Natural killer cell (primary cell): ENCODE data around the gene CLIC5. TPM values are rescaled to one million over a fixed set of nuclear protein-coding genes. Genes with fewer than 3 reads are reported as not detected.

Source experiments
- ATAC-seq, 3 donors: fragments of 150-1000 bp in 2 of 3; fragments of 200-7000 bp in 1 of 3; cut with Tn5 transposase; 1 replicate in 1 of 3; 2 replicates in 2 of 3; pipeline ENCODE4 v1.10.0; 2021; ENCODE audit warnings: mild to moderate bottlenecking in 2 of 3, moderate library complexity in 2 of 3
- DNase-seq, 2 donors: peaks; one replicate each; pipeline versions ENCODE4 v3.0.0 to v3.0.0-alpha.2; 2013 to 2021; ENCODE audit warnings: mixed read lengths in 1 of 2
- H3K27ac ChIP-seq: one replicate; pipeline ENCODE4 v1.5.1; 2013; ENCODE audit warnings: mild to moderate bottlenecking, low read length
- H3K27me3 ChIP-seq: one replicate; pipeline ENCODE4 v1.6.1; 2013; ENCODE audit warnings: low read length; ENCODE audit not compliant: control insufficient read depth, insufficient read depth
- H3K36me3 ChIP-seq: one replicate; pipeline ENCODE4 v1.6.1; 2013; ENCODE audit warnings: low read length; ENCODE audit not compliant: control insufficient read depth, insufficient read depth
- H3K4me1 ChIP-seq: one replicate; pipeline ENCODE4 v1.6.1; 2013; ENCODE audit warnings: low read length; ENCODE audit not compliant: control insufficient read depth, insufficient read depth
- H3K4me3 ChIP-seq: one replicate; pipeline ENCODE4 v1.5.1; 2013; ENCODE audit warnings: low read length
- H3K9me3 ChIP-seq: one replicate; pipeline ENCODE4 v1.6.1; 2013; ENCODE audit warnings: low read length; ENCODE audit not compliant: control insufficient read depth, insufficient read depth
- H3K27ac Mint-ChIP-seq, 2 donors: one replicate each; pipeline ENCODE4 v1.8.0; 2022; ENCODE audit warnings: mild to moderate bottlenecking in 2 of 2, mixed read lengths in 2 of 2, moderate library complexity in 1 of 2
- H3K27me3 Mint-ChIP-seq, 2 donors: one replicate each; pipeline ENCODE4 v1.8.0; 2022; ENCODE audit warnings: low read depth in 2 of 2, mixed read lengths in 2 of 2
- H3K36me3 Mint-ChIP-seq: one replicate; pipeline ENCODE4 v1.8.0; 2022; ENCODE audit warnings: mixed read lengths
- H3K4me1 Mint-ChIP-seq, 2 donors: one replicate each; pipeline ENCODE4 v1.8.0; 2022; ENCODE audit warnings: mixed read lengths in 2 of 2
- H3K4me3 Mint-ChIP-seq: one replicate; pipeline ENCODE4 v1.8.0; 2022; ENCODE audit warnings: mild to moderate bottlenecking, moderate library complexity, mixed read lengths
- H3K9me3 Mint-ChIP-seq, 2 donors: one replicate each; pipeline ENCODE4 v1.8.0; 2022; ENCODE audit warnings: mixed read lengths in 2 of 2
- WGBS: methylation state at CpG from one replicate; pipeline ENCODE4 v1.1.7; 2013; ENCODE audit warnings: missing lambda C conversion rate; ENCODE audit not compliant: insufficient coverage; 5-methylcytosine and 5-hydroxymethylcytosine counted together
- intact Hi-C: fragments of 100-400 bp; cut with micrococcal nuclease; formaldehyde crosslinking; loops from one replicate; pipeline ENCODE4 v1.14.2; 2022
- total RNA-seq, 4 donors: library from RNA; stranded (reverse); fragments of 120-200 nt in 1 of 4; gene quantifications; one replicate each; pipeline versions ENCODE4 v1.2.3 to v1.2.4, GENCODE V29; 2013 to 2022
- TF ChIP-seq, protein P1 (sequence below): fragments of 200-600 bp; IDR thresholded peaks from one replicate; pipeline ENCODE4 v1.8.0; 2022; ENCODE audit warnings: antibody characterized with exemption

CLIC5 gene
- total RNA-seq, 3 donors from 2014 or later (not counting 1 experiment from before 2014, with no cell fraction given) = 0.52 to 1.7 (median 1.4) TPM

DNA sequence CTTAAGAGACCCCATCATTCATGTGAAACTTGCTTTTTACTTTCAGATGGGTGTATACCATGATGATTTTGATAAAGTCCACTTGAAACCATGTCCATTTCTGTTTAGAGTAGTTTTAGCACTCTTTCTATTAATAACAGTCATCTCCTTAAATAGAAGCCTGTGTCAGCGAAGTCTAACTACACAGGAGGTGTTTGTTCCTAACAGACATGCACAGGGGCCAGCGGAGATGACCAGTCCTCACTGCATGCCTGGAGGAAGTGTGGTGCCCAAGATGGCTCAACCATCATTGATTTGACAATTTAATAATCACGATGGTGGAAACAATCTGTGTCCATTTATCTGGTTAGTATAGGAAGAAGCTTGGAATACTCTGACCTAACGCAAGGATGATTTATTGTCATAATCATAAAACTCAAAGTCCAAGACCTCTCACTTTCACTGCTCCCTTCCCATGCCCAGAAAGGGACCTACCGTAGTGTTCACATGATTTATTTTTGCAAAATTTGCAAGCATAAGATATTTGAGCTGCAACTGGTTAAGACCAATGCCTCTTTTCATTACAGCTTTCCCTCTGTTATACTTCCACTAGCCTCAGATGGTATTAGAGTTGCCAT, 31.0 kb upstream of the CLIC5 start:
- Histone ChIP-seq H3K9me3 (no peaks in the 10 kb centered on the region), H3K4me3 (no peak overlapping the region), H3K4me1 (no peaks in the 10 kb centered on the region), H3K36me3 (no peaks in the 10 kb centered on the region), H3K27me3 (no peaks in the 10 kb centered on the region), H3K27ac (no peak overlapping the region)
- Mint-ChIP-seq H3K27me3 (peaks cover 2 to 9% of the 10 kb centered on the region in 2 donors), H3K4me3 (no peak overlapping the region), H3K36me3 (no peaks in the 10 kb centered on the region), H3K9me3 (no peaks in the 10 kb centered on the region), H3K27ac (no peak overlapping the region), H3K4me1 (no peaks in the 10 kb centered on the region)
- intact Hi-C loops = no loop called here
- 94% methylated on average over 4 of the region's 5 CpGs for WGBS
- DNase-seq = no peak
- no peak for ATAC-seq
- TF ChIP-seq, protein P1, sequence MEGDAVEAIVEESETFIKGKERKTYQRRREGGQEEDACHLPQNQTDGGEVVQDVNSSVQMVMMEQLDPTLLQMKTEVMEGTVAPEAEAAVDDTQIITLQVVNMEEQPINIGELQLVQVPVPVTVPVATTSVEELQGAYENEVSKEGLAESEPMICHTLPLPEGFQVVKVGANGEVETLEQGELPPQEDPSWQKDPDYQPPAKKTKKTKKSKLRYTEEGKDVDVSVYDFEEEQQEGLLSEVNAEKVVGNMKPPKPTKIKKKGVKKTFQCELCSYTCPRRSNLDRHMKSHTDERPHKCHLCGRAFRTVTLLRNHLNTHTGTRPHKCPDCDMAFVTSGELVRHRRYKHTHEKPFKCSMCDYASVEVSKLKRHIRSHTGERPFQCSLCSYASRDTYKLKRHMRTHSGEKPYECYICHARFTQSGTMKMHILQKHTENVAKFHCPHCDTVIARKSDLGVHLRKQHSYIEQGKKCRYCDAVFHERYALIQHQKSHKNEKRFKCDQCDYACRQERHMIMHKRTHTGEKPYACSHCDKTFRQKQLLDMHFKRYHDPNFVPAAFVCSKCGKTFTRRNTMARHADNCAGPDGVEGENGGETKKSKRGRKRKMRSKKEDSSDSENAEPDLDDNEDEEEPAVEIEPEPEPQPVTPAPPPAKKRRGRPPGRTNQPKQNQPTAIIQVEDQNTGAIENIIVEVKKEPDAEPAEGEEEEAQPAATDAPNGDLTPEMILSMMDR = no peak

DNA sequence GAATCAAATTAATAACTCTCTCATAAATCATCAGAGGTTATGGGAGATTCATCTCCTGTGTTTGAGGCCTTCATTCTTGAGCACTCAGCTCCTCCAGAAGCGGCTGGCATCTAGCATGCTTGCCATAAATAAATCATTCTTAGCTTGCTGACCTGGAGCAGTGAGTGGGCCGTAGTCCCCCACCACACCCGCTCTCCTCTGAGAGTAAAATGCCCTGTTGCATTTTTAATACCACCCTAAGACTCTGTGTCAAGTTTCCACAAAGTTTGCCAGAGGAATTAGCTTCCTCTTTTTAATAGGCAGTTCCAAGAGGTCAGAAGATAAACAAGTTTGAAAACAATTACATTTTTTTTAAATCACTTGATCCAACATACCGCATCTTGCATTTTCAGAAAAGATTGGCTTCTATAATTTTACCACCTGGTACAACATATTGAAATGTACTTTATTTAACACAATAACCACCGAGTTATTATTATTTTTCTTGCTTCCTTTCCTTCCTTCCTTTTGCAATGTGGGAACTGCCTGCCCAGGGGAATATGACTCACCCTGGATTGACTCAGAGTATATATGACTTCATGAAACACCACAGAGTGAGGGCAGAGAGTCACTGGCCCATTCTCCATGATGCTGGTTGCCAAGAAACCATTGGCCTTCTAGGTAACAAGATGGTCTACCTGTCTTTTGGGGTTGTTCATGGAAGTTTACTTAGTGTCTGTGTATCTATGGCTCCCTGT, 29.4 kb upstream of the CLIC5 start:
- intact Hi-C loops = no loop called here
- H3K9me3 Mint-ChIP-seq = no peaks in the 10 kb centered on the region
- TF ChIP-seq, protein P1 = no peak
- no peaks in the 10 kb centered on the region for H3K4me1 Mint-ChIP-seq
- H3K27ac Mint-ChIP-seq = no peak overlapping the region
- no peaks in the 10 kb centered on the region for H3K27me3 ChIP-seq
- ATAC-seq = no peak
- no peaks in the 10 kb centered on the region for H3K4me1 ChIP-seq
- H3K27ac ChIP-seq = no peak overlapping the region
- H3K27me3 Mint-ChIP-seq = peaks cover 0 to 2% of the 10 kb centered on the region in 2 donors
- no peaks in the 10 kb centered on the region for H3K36me3 Mint-ChIP-seq
- H3K36me3 ChIP-seq = no peaks in the 10 kb centered on the region
- H3K4me3 Mint-ChIP-seq = no peak overlapping the region
- DNase-seq = no peak
- no peaks in the 10 kb centered on the region for H3K9me3 ChIP-seq
- WGBS = 69% methylated on average over 5 of the region's 5 CpGs
- H3K4me3 ChIP-seq = no peak overlapping the region

DNA sequence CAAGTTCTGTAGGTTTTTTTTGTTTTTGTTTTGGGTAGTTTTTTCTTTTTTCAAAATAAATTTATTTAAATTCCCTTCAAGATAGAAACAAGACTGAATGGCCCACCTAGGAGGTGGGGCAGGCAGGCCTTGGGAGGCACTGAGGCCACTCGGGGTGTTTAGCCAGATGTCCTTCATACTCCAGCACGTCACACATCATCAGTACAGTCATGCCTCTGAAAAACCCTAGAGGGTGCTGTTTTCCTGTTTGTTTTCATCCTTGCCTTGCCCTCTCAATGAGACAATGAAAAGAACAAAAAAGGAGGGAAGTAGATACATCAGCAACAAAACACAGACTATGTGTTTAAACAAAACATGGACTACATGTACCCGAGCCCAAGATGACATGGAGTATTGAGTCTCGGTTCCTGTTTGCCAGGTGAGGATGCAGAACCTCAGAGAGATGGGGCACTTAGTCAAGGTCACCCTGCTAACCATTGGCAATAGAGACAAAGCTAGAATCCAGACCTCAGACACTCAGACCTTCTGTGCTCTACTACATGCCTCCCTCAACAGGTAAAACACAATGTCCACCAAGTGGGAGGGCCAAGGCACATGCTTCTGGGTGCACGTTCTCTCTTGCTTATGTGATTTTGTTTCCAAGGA, 26.8 kb upstream of the CLIC5 start:
- no peak overlapping the region for H3K4me3 ChIP-seq
- peak in 1 of 2 donors; percentile 50 for DNase-seq
- Mint-ChIP-seq H3K27ac (no peak overlapping the region), H3K4me1 (no peaks in the 10 kb centered on the region), H3K27me3 (peaks cover 0 to 2% of the 10 kb centered on the region in 2 donors), H3K9me3 (no peaks in the 10 kb centered on the region), H3K4me3 (no peak overlapping the region), H3K36me3 (no peaks in the 10 kb centered on the region)
- no peaks in the 10 kb centered on the region for H3K27me3 ChIP-seq
- H3K27ac ChIP-seq = no peak overlapping the region
- peak in 2 of 3 donors; percentile 57 to 80 for ATAC-seq
- intact Hi-C loops = no loop called here
- no peaks in the 10 kb centered on the region for H3K9me3 ChIP-seq
- no peaks in the 10 kb centered on the region for H3K4me1 ChIP-seq
- TF ChIP-seq, protein P1 = peak; percentile 55
- H3K36me3 ChIP-seq = no peaks in the 10 kb centered on the region
- WGBS = 64% methylated on average over 5 of the region's 5 CpGs
